T-helper 17 cell (primary cell): ENCODE data around the gene ZPR1. TPM values are rescaled to one million over a fixed set of nuclear protein-coding genes. Genes with fewer than 3 reads are reported as not detected.

Experiments
- ATAC-seq: fragments of 150-1000 bp; cut with Tn5 transposase; 2 replicates; pipeline ENCODE4 v1.10.0; 2021; ENCODE audit warnings: mild to moderate bottlenecking, moderate library complexity
- DNase-seq, 3 donors: peaks; one replicate each; pipeline versions ENCODE4 v3.0.0 to v3.0.0-alpha.2; 2020 to 2021
- H3K9me3 ChIP-seq: one replicate; pipeline ENCODE4 v1.7.0; 2013; ENCODE audit warnings: low read length, mild to moderate bottlenecking; ENCODE audit not compliant: control insufficient read depth, poor library complexity, severe bottlenecking
- H3K27ac Mint-ChIP-seq: one replicate; pipeline ENCODE4 v1.8.0; 2022; ENCODE audit warnings: mild to moderate bottlenecking, moderate library complexity, mixed read lengths
- H3K27me3 Mint-ChIP-seq: one replicate; pipeline ENCODE4 v1.8.0; 2022; ENCODE audit warnings: mixed read lengths
- H3K36me3 Mint-ChIP-seq: one replicate; pipeline ENCODE4 v1.8.0; 2022; ENCODE audit warnings: low read depth, mixed read lengths
- H3K4me1 Mint-ChIP-seq: one replicate; pipeline ENCODE4 v1.8.0; 2022; ENCODE audit warnings: mild to moderate bottlenecking, mixed read lengths
- H3K4me3 Mint-ChIP-seq: one replicate; pipeline ENCODE4 v1.8.0; 2022; ENCODE audit warnings: mild to moderate bottlenecking, moderate library complexity, mixed read lengths
- total RNA-seq, 4 donors: library from RNA in 2 of 4; stranded (reverse) in 2 of 4; gene quantifications; one replicate each; pipeline ENCODE4 v1.2.3 and lab custom pipeline; 2022 to 2026

The ZPR1 gene
- total RNA-seq, 2 donors from 2014 or later, result 87.1 to 107 TPM

GRCh38 chr11:116793772-116794097 is 5.9 kb upstream of the ZPR1 start:
- peaks cover 6% of the 10 kb centered on the region for H3K27me3 Mint-ChIP-seq
- peak overlapping the region; percentile 46 for H3K27ac Mint-ChIP-seq
- H3K4me3 Mint-ChIP-seq, result no peak overlapping the region
- H3K9me3 ChIP-seq, result no peaks in the 10 kb centered on the region
- H3K36me3 Mint-ChIP-seq, result no peaks in the 10 kb centered on the region
- no peak for ATAC-seq
- no peak for DNase-seq
- H3K4me1 Mint-ChIP-seq, result peaks cover 13% of the 10 kb centered on the region

- H3K4me3 Mint-ChIP-seq, result peak overlapping the region; percentile 33
- no peaks in the 10 kb centered on the region for H3K27me3 Mint-ChIP-seq
- no peaks in the 10 kb centered on the region for H3K9me3 ChIP-seq
- no peak overlapping the region for H3K27ac Mint-ChIP-seq
- H3K4me1 Mint-ChIP-seq, result peaks cover 18% of the 10 kb centered on the region
- DNase-seq, result no peak
- no peaks in the 10 kb centered on the region for H3K36me3 Mint-ChIP-seq
- no peak for ATAC-seq
Measured at GRCh38 chr11:116792869-116793771, 5.3 kb upstream of the ZPR1 start.

GRCh38 chr11:116792144-116792868 is 4.5 kb upstream of the ZPR1 start:
- Mint-ChIP-seq H3K27me3 (no peaks in the 10 kb centered on the region), H3K36me3 (no peaks in the 10 kb centered on the region), H3K4me1 (peaks cover 22% of the 10 kb centered on the region), H3K4me3 (no peak overlapping the region), H3K27ac (no peak overlapping the region)
- ATAC-seq (no peak), DNase-seq (no peak)
- no peaks in the 10 kb centered on the region for H3K9me3 ChIP-seq

GRCh38 chr11:116791813-116792143 is 4.0 kb upstream of the ZPR1 start, which contains the start of gene APOA5:
TSS of gene APOA5 (minus strand) at chr11:116791879. CDS start at chr11:116791860, 19 bp downstream.
- Mint-ChIP-seq H3K36me3 (peaks cover 2% of the 10 kb centered on the region), H3K4me3 (no peak within 1 kb of the TSS), H3K27ac (peak within 1 kb of the TSS; percentile 21), H3K4me1 (peaks cover 27% of the 10 kb centered on the region), H3K27me3 (no peaks in the 10 kb centered on the region)
- ATAC-seq, result no peak
- DNase-seq, result no peak
- no peaks in the 10 kb centered on the region for H3K9me3 ChIP-seq

GRCh38 chr11:116791002-116791812 is 3.4 kb upstream of the ZPR1 start:
- Mint-ChIP-seq H3K27me3 (no peaks in the 10 kb centered on the region), H3K4me3 (no peak overlapping the region), H3K4me1 (peaks cover 31% of the 10 kb centered on the region), H3K27ac (peak overlapping the region; percentile 21), H3K36me3 (peaks cover 2% of the 10 kb centered on the region)
- DNase-seq (peak; percentile 65 to 71 (median 71)), ATAC-seq (peak; percentile 64)
- no peaks in the 10 kb centered on the region for H3K9me3 ChIP-seq

- Mint-ChIP-seq H3K27ac (peak overlapping the region; percentile 21), H3K4me3 (no peak overlapping the region), H3K36me3 (peaks cover 3% of the 10 kb centered on the region), H3K4me1 (peaks cover 32% of the 10 kb centered on the region), H3K27me3 (no peaks in the 10 kb centered on the region)
- ATAC-seq (no peak), DNase-seq (no peak)
- no peaks in the 10 kb centered on the region for H3K9me3 ChIP-seq
Measured at GRCh38 chr11:116790167-116791001, 2.6 kb upstream of the ZPR1 start.

- H3K4me1 Mint-ChIP-seq, result peaks cover 36% of the 10 kb centered on the region
- H3K27ac Mint-ChIP-seq, result peak overlapping the region; percentile 97
- H3K4me3 Mint-ChIP-seq, result peak overlapping the region; percentile 97
- DNase-seq (no peak), ATAC-seq (no peak)
- no peaks in the 10 kb centered on the region for H3K27me3 Mint-ChIP-seq
- H3K36me3 Mint-ChIP-seq, result peaks cover 8% of the 10 kb centered on the region
- no peaks in the 10 kb centered on the region for H3K9me3 ChIP-seq
Measured at GRCh38 chr11:116788975-116789374, 1.2 kb upstream of the ZPR1 start.

- Mint-ChIP-seq H3K4me3 (peak overlapping the region; percentile 97), H3K27me3 (no peaks in the 10 kb centered on the region), H3K36me3 (peaks cover 8% of the 10 kb centered on the region), H3K4me1 (peaks cover 34% of the 10 kb centered on the region), H3K27ac (peak overlapping the region; percentile 97)
- no peak for DNase-seq
- ATAC-seq, result no peak
- no peaks in the 10 kb centered on the region for H3K9me3 ChIP-seq
Measured at GRCh38 chr11:116788534-116788933, 711 bp upstream of the ZPR1 start.

- peaks cover 8% of the 10 kb centered on the region for H3K36me3 Mint-ChIP-seq
- DNase-seq, result no peak
- H3K4me3 Mint-ChIP-seq, result peak overlapping the region; percentile 97
- peak overlapping the region; percentile 97 for H3K27ac Mint-ChIP-seq
- peak; percentile 1 for ATAC-seq
- no peaks in the 10 kb centered on the region for H3K9me3 ChIP-seq
- no peaks in the 10 kb centered on the region for H3K27me3 Mint-ChIP-seq
- peaks cover 31% of the 10 kb centered on the region for H3K4me1 Mint-ChIP-seq
Measured at GRCh38 chr11:116787436-116787785, 412 bp downstream of the ZPR1 start.

GRCh38 chr11:116786966-116787365 is 857 bp downstream of the ZPR1 start:
- no peaks in the 10 kb centered on the region for H3K27me3 Mint-ChIP-seq
- H3K9me3 ChIP-seq, result no peaks in the 10 kb centered on the region
- peak overlapping the region; percentile 97 for H3K4me3 Mint-ChIP-seq
- ATAC-seq, result no peak
- DNase-seq, result no peak
- H3K4me1 Mint-ChIP-seq, result peaks cover 31% of the 10 kb centered on the region
- peaks cover 8% of the 10 kb centered on the region for H3K36me3 Mint-ChIP-seq
- peak overlapping the region; percentile 97 for H3K27ac Mint-ChIP-seq

- H3K9me3 ChIP-seq, result no peaks in the 10 kb centered on the region
- ATAC-seq (no peak), DNase-seq (no peak)
- Mint-ChIP-seq H3K27ac (peak overlapping the region; percentile 97), H3K4me1 (peaks cover 31% of the 10 kb centered on the region), H3K27me3 (no peaks in the 10 kb centered on the region), H3K36me3 (peaks cover 8% of the 10 kb centered on the region), H3K4me3 (peak overlapping the region; percentile 97)
Measured at GRCh38 chr11:116786326-116786725, 1.5 kb downstream of the ZPR1 start.

- no peaks in the 10 kb centered on the region for H3K9me3 ChIP-seq
- ATAC-seq (no peak), DNase-seq (no peak)
- H3K4me1 Mint-ChIP-seq, result peaks cover 22% of the 10 kb centered on the region
- H3K27ac Mint-ChIP-seq, result peak overlapping the region; percentile 49
- H3K27me3 Mint-ChIP-seq, result no peaks in the 10 kb centered on the region
- peaks cover 19% of the 10 kb centered on the region for H3K36me3 Mint-ChIP-seq
- no peak overlapping the region for H3K4me3 Mint-ChIP-seq
Measured at GRCh38 chr11:116782728-116783127, 5.1 kb downstream of the ZPR1 start.
